Astrocyte (in vitro differentiated cells and primary cell): ENCODE data around the gene RFX7.

Source experiments
- CTCF ChIP-seq: IDR thresholded peaks from 2 replicates; pipeline ENCODE4 v1.5.1; 2011; ENCODE audit warnings: low read depth, mild to moderate bottlenecking, inconsistent platforms, low read length, moderate library complexity; ENCODE audit not compliant: insufficient read depth
- EZH2 ChIP-seq: IDR thresholded peaks from 2 replicates; pipeline ENCODE4 v1.6.1; 2012; ENCODE audit warnings: mild to moderate bottlenecking, low read length, inconsistent platforms; ENCODE audit not compliant: insufficient read depth

DNA sequence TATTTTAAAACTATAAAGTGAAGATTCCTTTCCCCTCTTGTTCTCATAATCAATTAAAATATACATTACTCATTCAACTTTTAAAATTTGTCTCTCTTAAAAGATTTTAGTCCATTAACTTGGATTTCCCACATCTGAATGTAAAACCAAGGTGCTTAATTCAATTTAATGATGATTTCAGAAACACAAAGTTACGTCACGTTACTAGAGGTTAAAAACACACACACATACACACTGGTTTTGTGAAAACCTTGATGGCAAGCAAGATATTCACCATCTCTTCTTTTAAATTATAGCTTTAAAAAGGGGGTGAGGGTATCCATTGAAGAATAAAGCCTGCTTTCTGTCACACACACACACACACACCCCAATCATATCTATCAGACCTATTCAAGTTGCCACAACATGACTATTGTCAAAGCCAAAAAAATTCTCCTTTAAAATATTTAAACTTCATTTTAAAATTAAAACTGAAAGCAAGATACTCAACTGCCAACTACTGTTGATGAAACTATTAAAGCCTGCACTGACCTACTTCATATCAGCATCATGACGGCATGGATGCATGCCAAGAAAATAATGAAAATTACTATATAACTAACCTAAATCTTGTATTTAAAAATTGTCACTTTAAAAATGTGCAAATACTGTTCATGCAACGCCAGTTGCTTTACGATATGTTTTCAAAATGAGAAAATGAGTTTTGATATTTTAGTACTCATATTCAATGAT is 2.1 kb downstream of the RFX7 start:
- TF ChIP-seq CTCF (no peak), EZH2 (no peak)
